Colonic mucosa (tissue), 4 donors: ENCODE results near the gene RWDD4. TPM values are rescaled to one million over a fixed set of nuclear protein-coding genes. Genes with fewer than 3 reads are reported as not detected.

ENCODE experiments used
- DNase-seq: peaks from one replicate; pipeline ENCODE4 v3.0.0-alpha.2; 2020
- H3K27ac ChIP-seq: fragments of 200-600 bp; one replicate; pipeline ENCODE4 v1.8.0; 2021
- H3K27me3 ChIP-seq: fragments of 200-600 bp; one replicate; pipeline ENCODE4 v1.8.0; 2021
- H3K36me3 ChIP-seq: fragments of 200-600 bp; one replicate; pipeline ENCODE4 v1.8.0; 2021
- H3K4me1 ChIP-seq: fragments of 200-600 bp; one replicate; pipeline ENCODE4 v1.8.0; 2021; ENCODE audit warnings: mild to moderate bottlenecking
- H3K4me3 ChIP-seq: fragments of 200-600 bp; one replicate; pipeline ENCODE4 v1.8.0; 2021
- H3K9ac ChIP-seq, 2 donors: one replicate each; pipeline ENCODE4 v1.7.0; 2013; ENCODE audit warnings: control low read depth in 2 of 2, low read depth in 2 of 2, low read length in 2 of 2
- H3K9me3 ChIP-seq: fragments of 200-600 bp; one replicate; pipeline ENCODE4 v1.8.0; 2021
- CTCF ChIP-seq: fragments of 200-600 bp; IDR thresholded peaks from one replicate; pipeline ENCODE4 v1.8.0; 2022; ENCODE audit warnings: antibody characterized with exemption, mild to moderate bottlenecking
- intact Hi-C: fragments of 100-400 bp; cut with DNase I; formaldehyde crosslinking; loops from one replicate; pipeline ENCODE4 v1.14.1; 2022
- total RNA-seq, 2 donors: library from RNA; stranded (reverse); fragmentation: NEBNext Ultra II Directional in 1 of 2; extraction: Animal tissue kit (Norgen Biotek cat#: 25700) in 1 of 2; gene quantifications; one replicate each; pipeline ENCODE4 v1.2.1, GENCODE V29; 2021
- donor health status: healthy.
- donor health status: DM: no; HTN: no; CAD: no.
- donor health status: DM: no; HTN: no; CAD: no.

Gene RWDD4
- total RNA-seq, 2 donors from 2014 or later, result 17.1 to 19.3 TPM

- Histone ChIP-seq H3K9ac (no peak overlapping the region), H3K4me1 (no peaks in the 10 kb centered on the region), H3K27me3 (no peaks in the 10 kb centered on the region), H3K9me3 (no peaks in the 10 kb centered on the region), H3K27ac (no peak overlapping the region), H3K4me3 (no peak overlapping the region), H3K36me3 (no peaks in the 10 kb centered on the region)
- intact Hi-C loops, result loop anchor here (5.0 kb wide), 1 partner anchor 150 kb away; the partner anchor contains the start of gene ING2
- TF ChIP-seq CTCF, result no peak
- no peak for DNase-seq
Observed at GRCh38 chr4:183657564-183657963, 1.4 kb downstream of the RWDD4 start.

- no peak for TF ChIP-seq CTCF
- H3K27me3 ChIP-seq, result no peaks in the 10 kb centered on the region
- DNase-seq, result no peak
- H3K27ac ChIP-seq, result no peak overlapping the region
- no peaks in the 10 kb centered on the region for H3K9me3 ChIP-seq
- H3K4me3 ChIP-seq, result no peak overlapping the region
- H3K36me3 ChIP-seq, result no peaks in the 10 kb centered on the region
- intact Hi-C loops, result no loop called here
- no peak overlapping the region for H3K9ac ChIP-seq
- no peaks in the 10 kb centered on the region for H3K4me1 ChIP-seq
Observed at GRCh38 chr4:183645326-183645725, 13.7 kb downstream of the RWDD4 start.

GRCh38 chr4:183639291-183639690 lies 19.7 kb downstream of the RWDD4 start:
- intact Hi-C loops, result loop anchor here (10.0 kb wide), 1 partner anchor 164 kb away; no protein-coding TSS in a partner anchor
- Histone ChIP-seq H3K27me3 (no peaks in the 10 kb centered on the region), H3K4me1 (no peaks in the 10 kb centered on the region), H3K9ac (no peak overlapping the region), H3K4me3 (no peak overlapping the region), H3K36me3 (no peaks in the 10 kb centered on the region), H3K27ac (no peak overlapping the region), H3K9me3 (no peaks in the 10 kb centered on the region)
- no peak for DNase-seq
- no peak for TF ChIP-seq CTCF

- intact Hi-C loops, result loop anchor here (10.0 kb wide), 1 partner anchor 164 kb away; no protein-coding TSS in a partner anchor
- Histone ChIP-seq H3K36me3 (no peaks in the 10 kb centered on the region), H3K9me3 (no peaks in the 10 kb centered on the region), H3K9ac (no peak overlapping the region), H3K4me3 (no peak overlapping the region), H3K27me3 (no peaks in the 10 kb centered on the region), H3K27ac (no peak overlapping the region), H3K4me1 (no peaks in the 10 kb centered on the region)
- DNase-seq, result no peak
- no peak for TF ChIP-seq CTCF
Observed at GRCh38 chr4:183638436-183638835, 20.5 kb downstream of the RWDD4 start.

GRCh38 chr4:183637461-183637860 lies 21.5 kb downstream of the RWDD4 start:
- H3K4me3 ChIP-seq, result no peak overlapping the region
- H3K4me1 ChIP-seq, result no peaks in the 10 kb centered on the region
- TF ChIP-seq CTCF, result no peak
- H3K27ac ChIP-seq, result no peak overlapping the region
- intact Hi-C loops, result loop anchor here (10.0 kb wide), 1 partner anchor 163 kb away; no protein-coding TSS in a partner anchor
- H3K9me3 ChIP-seq, result no peaks in the 10 kb centered on the region
- H3K27me3 ChIP-seq, result no peaks in the 10 kb centered on the region
- no peak for DNase-seq
- H3K36me3 ChIP-seq, result no peaks in the 10 kb centered on the region
- no peak overlapping the region for H3K9ac ChIP-seq
